Chondrocyte (in vitro differentiated cells): ENCODE results near the gene NRXN3. TPM values are rescaled to one million over a fixed set of nuclear protein-coding genes. Genes with fewer than 3 reads are reported as not detected.
"Not testable (repeated sequence)": the region's sequence is repeated elsewhere in the genome, so short reads cannot be mapped to it uniquely, and the experiment has no call there.

ENCODE experiments used
- DNase-seq: peaks from one replicate; pipeline ENCODE4 v3.0.0; 2021; ENCODE audit warnings: mixed read lengths, low spot score
- H3K27ac Mint-ChIP-seq: one replicate; pipeline ENCODE4 v1.8.0; 2021; ENCODE audit warnings: mild to moderate bottlenecking, moderate library complexity, mixed read lengths; ENCODE audit not compliant: unreplicated experiment
- H3K27me3 Mint-ChIP-seq: 2 replicates; pipeline ENCODE4 v1.8.0; 2021; ENCODE audit warnings: low read depth, mixed read lengths
- H3K36me3 Mint-ChIP-seq: 2 replicates; pipeline ENCODE4 v1.8.0; 2021; ENCODE audit warnings: low read depth, mixed read lengths
- H3K4me1 Mint-ChIP-seq: 2 replicates; pipeline ENCODE4 v1.8.0; 2021; ENCODE audit warnings: low read depth, mild to moderate bottlenecking, mixed read lengths
- H3K4me3 Mint-ChIP-seq: one replicate; pipeline ENCODE4 v1.8.0; 2021; ENCODE audit warnings: mild to moderate bottlenecking, moderate library complexity, mixed read lengths; ENCODE audit not compliant: unreplicated experiment
- H3K9me3 Mint-ChIP-seq: 2 replicates; pipeline ENCODE4 v1.8.0; 2021; ENCODE audit warnings: low read depth, mixed read lengths
- total RNA-seq: library from RNA; stranded (reverse); gene quantifications from 3 replicates; pipeline ENCODE4 v1.2.1, GENCODE V29; 2021
- TF ChIP-seq, protein P1 (sequence below): fragments of 200-600 bp; sonication (generic); IDR thresholded peaks from 2 replicates; pipeline ENCODE4 v1.5.0; 2021; ENCODE audit warnings: antibody characterized with exemption, mild to moderate bottlenecking, moderate library complexity

The NRXN3 gene
- total RNA-seq, 1 donor from 2014 or later, result 7.9 TPM

DNA sequence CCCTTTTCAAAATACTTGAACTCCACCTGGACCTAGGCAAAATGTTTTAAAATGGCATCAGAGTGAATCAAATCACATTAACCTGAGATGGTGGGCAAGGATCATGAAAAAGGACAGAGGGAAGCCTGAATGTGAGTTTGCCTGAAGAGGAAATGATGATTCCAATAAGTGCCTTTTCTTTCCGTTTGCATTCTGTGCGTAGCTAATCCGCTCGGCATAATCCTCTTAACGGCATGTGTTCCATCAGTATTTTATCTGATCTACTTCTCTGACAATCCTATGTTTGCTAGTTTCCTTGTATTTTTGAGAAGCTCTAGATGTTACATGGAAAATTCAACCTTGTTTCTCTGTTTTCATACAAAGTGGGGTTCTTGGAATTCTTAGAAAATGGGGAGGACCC, 354.6 kb downstream of the NRXN3 start:
- TF ChIP-seq, protein P1, sequence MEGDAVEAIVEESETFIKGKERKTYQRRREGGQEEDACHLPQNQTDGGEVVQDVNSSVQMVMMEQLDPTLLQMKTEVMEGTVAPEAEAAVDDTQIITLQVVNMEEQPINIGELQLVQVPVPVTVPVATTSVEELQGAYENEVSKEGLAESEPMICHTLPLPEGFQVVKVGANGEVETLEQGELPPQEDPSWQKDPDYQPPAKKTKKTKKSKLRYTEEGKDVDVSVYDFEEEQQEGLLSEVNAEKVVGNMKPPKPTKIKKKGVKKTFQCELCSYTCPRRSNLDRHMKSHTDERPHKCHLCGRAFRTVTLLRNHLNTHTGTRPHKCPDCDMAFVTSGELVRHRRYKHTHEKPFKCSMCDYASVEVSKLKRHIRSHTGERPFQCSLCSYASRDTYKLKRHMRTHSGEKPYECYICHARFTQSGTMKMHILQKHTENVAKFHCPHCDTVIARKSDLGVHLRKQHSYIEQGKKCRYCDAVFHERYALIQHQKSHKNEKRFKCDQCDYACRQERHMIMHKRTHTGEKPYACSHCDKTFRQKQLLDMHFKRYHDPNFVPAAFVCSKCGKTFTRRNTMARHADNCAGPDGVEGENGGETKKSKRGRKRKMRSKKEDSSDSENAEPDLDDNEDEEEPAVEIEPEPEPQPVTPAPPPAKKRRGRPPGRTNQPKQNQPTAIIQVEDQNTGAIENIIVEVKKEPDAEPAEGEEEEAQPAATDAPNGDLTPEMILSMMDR, result no peak
- no peak overlapping the region for H3K4me3 Mint-ChIP-seq

DNA sequence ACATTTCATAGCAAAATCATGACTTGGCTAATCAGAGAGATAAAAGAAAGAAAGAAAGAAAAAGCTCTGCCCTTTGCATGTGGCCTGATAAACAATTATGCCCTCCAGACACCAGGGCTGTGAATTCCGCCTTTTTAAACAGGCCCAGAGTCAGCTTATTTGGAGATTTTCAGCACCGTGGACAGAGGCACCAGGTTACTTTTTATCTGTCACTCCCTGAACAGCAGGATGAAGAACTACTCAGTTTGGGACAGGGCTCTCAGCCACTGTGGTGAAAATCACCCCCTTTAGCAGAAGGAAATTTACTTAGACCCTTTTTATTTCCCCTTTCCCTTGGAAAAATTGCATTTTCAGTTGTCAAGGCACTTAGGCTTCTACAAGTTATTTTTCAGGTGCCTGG, 359.9 kb downstream of the NRXN3 start:
- TF ChIP-seq, protein P1, result no peak
- H3K27me3 Mint-ChIP-seq, result no peaks in the 10 kb centered on the region
- H3K36me3 Mint-ChIP-seq, result no peaks in the 10 kb centered on the region
- H3K4me3 Mint-ChIP-seq, result no peak overlapping the region
- H3K9me3 Mint-ChIP-seq, result peaks cover 6% of the 10 kb centered on the region
- DNase-seq, result no peak
- H3K27ac Mint-ChIP-seq, result no peak overlapping the region
- H3K4me1 Mint-ChIP-seq, result no peaks in the 10 kb centered on the region

More for the DNA sequence above, 354.6 kb downstream of the NRXN3 start:
- no peaks in the 10 kb centered on the region for H3K36me3 Mint-ChIP-seq
- DNase-seq, result no peak
- no peaks in the 10 kb centered on the region for H3K4me1 Mint-ChIP-seq
- no peak overlapping the region for H3K27ac Mint-ChIP-seq
- H3K27me3 Mint-ChIP-seq, result no peaks in the 10 kb centered on the region
- H3K9me3 Mint-ChIP-seq, result no peaks in the 10 kb centered on the region

DNA sequence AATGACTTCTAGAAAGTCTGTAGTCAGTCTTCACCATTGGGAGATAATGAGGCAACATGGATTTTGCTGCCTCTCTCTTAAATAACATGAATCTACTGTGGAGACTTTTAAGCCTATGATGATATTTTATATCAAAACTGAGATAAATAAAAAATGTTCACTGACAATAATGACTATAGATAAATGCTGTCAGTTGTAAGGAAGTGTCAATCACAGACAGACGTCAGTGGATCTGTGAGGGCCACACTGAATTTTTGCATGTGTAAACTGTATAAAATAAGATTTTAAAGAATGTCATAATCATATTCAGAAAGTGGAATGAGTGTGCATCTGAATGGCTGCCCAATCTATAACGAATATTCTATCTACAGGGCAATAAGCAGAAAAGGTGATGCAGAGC, 364.0 kb downstream of the NRXN3 start:
- H3K9me3 Mint-ChIP-seq, result peaks cover 6% of the 10 kb centered on the region
- H3K4me3 Mint-ChIP-seq, result no peak overlapping the region
- TF ChIP-seq, protein P1, result no peak
- H3K27ac Mint-ChIP-seq, result no peak overlapping the region
- no peaks in the 10 kb centered on the region for H3K4me1 Mint-ChIP-seq
- no peaks in the 10 kb centered on the region for H3K36me3 Mint-ChIP-seq
- H3K27me3 Mint-ChIP-seq, result no peaks in the 10 kb centered on the region
- DNase-seq, result no peak

DNA sequence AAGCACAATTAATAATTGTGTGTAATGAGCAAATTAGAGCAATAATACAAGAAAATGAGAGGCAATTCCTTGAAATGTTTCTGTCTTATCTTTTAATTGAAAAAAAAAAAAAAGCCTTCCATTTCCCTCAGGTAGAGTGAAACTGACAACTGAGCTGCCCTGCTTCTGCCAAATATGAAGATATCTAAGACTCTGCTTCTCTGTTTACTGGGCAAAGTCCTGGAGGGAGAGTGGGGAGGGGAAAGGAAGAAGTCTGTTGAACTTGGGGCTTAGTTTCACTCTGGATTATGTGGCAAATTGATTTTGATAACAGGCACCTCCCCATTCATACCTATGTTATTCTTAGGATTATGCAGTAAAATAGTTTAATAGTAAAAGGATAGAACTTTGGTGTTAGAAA, 364.9 kb downstream of the NRXN3 start:
- TF ChIP-seq, protein P1, result no peak
- no peaks in the 10 kb centered on the region for H3K4me1 Mint-ChIP-seq
- no peak for DNase-seq
- H3K36me3 Mint-ChIP-seq, result no peaks in the 10 kb centered on the region
- H3K27ac Mint-ChIP-seq, result no peak overlapping the region
- peaks cover 11% of the 10 kb centered on the region for H3K9me3 Mint-ChIP-seq
- no peak overlapping the region for H3K4me3 Mint-ChIP-seq
- H3K27me3 Mint-ChIP-seq, result no peaks in the 10 kb centered on the region

DNA sequence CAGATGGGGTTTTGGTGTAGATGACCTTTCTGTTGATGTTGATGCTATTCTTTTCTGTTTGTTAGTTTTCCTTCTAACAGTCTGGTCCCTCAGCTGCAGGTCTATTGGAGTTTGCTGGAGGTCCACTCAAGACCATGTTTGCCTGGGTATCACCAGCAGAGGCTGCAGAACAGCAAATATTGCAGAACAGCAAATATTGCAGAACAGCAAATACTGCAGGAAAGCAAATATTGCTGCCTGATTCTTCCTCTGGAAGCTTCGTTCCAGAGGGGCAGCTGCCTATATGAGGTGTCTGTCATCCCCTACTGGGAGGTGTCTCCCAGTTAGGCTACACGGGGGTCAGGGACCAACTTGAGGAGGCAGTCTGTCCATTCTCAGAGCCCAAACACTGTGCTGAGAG, 371.6 kb downstream of the NRXN3 start:
- H3K4me3 Mint-ChIP-seq, H3K36me3 Mint-ChIP-seq, H3K4me1 Mint-ChIP-seq, H3K27me3 Mint-ChIP-seq, DNase-seq, H3K27ac Mint-ChIP-seq: not testable (repeated sequence)
- peaks cover 15% of the 10 kb centered on the region for H3K9me3 Mint-ChIP-seq

DNA sequence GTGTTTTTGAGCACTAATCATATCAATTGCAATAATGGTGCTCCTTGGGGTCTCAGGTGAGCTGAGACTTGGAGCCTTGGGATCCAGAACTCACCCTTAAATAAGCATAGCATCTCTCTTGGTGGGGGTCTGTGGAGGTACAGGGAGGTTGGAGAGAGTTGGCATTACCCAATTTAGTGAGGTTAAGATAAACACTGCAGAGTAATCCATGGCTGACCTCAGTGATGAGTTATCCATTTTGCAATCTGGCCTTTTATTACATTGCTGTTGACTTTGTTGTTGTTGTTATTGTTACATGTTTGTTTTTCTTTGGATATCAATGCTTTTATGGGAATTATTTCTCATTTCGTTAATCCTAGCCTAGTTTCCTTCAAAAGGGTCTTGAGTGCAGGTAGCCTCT, 373.3 kb downstream of the NRXN3 start:
- TF ChIP-seq, protein P1, result no peak
- Mint-ChIP-seq H3K27ac (no peak overlapping the region), H3K27me3 (peaks cover under 1% of the 10 kb centered on the region), H3K4me1 (no peaks in the 10 kb centered on the region), H3K9me3 (peaks cover 15% of the 10 kb centered on the region), H3K4me3 (no peak overlapping the region), H3K36me3 (no peaks in the 10 kb centered on the region)
- no peak for DNase-seq
